ENCODE measurements around the gene BHLHE41. TPM values are rescaled to one million over a fixed set of nuclear protein-coding genes. Genes with fewer than 3 reads are reported as not detected.

The BHLHE41 gene
- total and polyA plus RNA-seq, 2 of the 4 experiments (the other 2 are of a cell fraction) = 0.72 to 3.8 TPM

- no peak for TF ChIP-seq RAD21 (IDR thresholded peaks at IDR 0.05; ENCODE audit: low read length)
- peak; percentile 87; the same call in 1 of the 2 replicates for TF ChIP-seq MAZ (IDR thresholded peaks at IDR 0.05; ENCODE audit: borderline replicate concordance, low read depth, low read length)
- peak; percentile 27; the same call in 1 of the 2 replicates for TF ChIP-seq CEBPB (IDR thresholded peaks at IDR 0.05; ENCODE audit: low read depth, low read length)
- peak; percentile 76 for TF ChIP-seq NFE2L2 (IDR thresholded peaks at IDR 0.05; ENCODE audit: low read depth, low read length)
These were observed 10.8 kb downstream of the BHLHE41 start (continued) for GRCh38 chr12:26113853-26114719.

GRCh38 chr12:26113181-26113654, 11.6 kb downstream of the BHLHE41 start:
- in situ Hi-C loops (cut with MboI; ENCODE audit: low sequenced_read_pairs) (no loop called here), dilution Hi-C loops (cut with HindIII; ENCODE audit: low sequenced_read_pairs, unreplicated experiment) (no loop called here), intact Hi-C loops (cut with micrococcal nuclease) (no loop called here)
- H2BK15ac ChIP-seq (ENCODE audit: low read depth, low read length) = no peak overlapping the region
- no peak overlapping the region for H2BK20ac ChIP-seq (ENCODE audit: low read depth, low read length)
- peaks cover 4% of the 10 kb centered on the region; the same call in 1 of the 2 replicates for H3K4me1 ChIP-seq (ENCODE audit: control insufficient read depth, insufficient read depth, low read length)
- no TSS peak for BruUV-seq (replicated peaks)
- H3K9me1 ChIP-seq (ENCODE audit: insufficient read depth, low read length) = no peaks in the 10 kb centered on the region
- H3K4me2 ChIP-seq (ENCODE audit: low read depth, low read length) = peak overlapping the region; percentile 94; the same call in 1 of the 2 replicates
- H2AFZ ChIP-seq (replicated peaks; ENCODE audit: low read length, poor library complexity) = no peak overlapping the region
- no peaks in the 10 kb centered on the region; the same call in 1 of the 2 replicates for H3K27me3 ChIP-seq (ENCODE audit: control insufficient read depth, insufficient read depth, low read length)
- no peak overlapping the region for H4K5ac ChIP-seq (ENCODE audit: low read depth, low read length)
- H3K79me1 ChIP-seq (ENCODE audit: low read depth in 1 of 2, low read length in 2 of 2) = no peaks in the 10 kb centered on the region
- DNase-seq = no peak
- no peak overlapping the region for H3K56ac ChIP-seq (ENCODE audit: extremely low read depth, insufficient read depth, low read length)
- no peak overlapping the region for H3K4ac ChIP-seq (ENCODE audit: low read depth, low read length)
- H3K14ac ChIP-seq (replicated peaks; ENCODE audit: low read depth, low read length) = no peak overlapping the region
- no peak overlapping the region for H2AK9ac ChIP-seq (replicated peaks; ENCODE audit: low read depth, low read length, poor library complexity)
- no peak overlapping the region for H3K18ac ChIP-seq (ENCODE audit: low read depth, low read length)
- no peak overlapping the region for H3K4me3 ChIP-seq (ENCODE audit: insufficient read depth, low read depth, low read length)
- no peaks in the 10 kb centered on the region for H3K9me3 ChIP-seq (ENCODE audit: control insufficient read depth, insufficient read depth, low read length)
- no peaks in the 10 kb centered on the region for H3K36me3 ChIP-seq (ENCODE audit: control insufficient read depth, insufficient read depth, low read length)
- H3K23ac ChIP-seq (ENCODE audit: low read depth, low read length) = no peak overlapping the region
- H4K20me1 ChIP-seq (ENCODE audit: insufficient read depth, low read length) = no peaks in the 10 kb centered on the region
- no peak overlapping the region for H4K8ac ChIP-seq (ENCODE audit: low read depth in 2 of 2, low read length in 2 of 2)
- WGBS, 2 experiments (ENCODE audit: extremely low coverage in 2 of 2, insufficient read length in 1 of 2) = no CpG with 5 or more reads among the region's 6 CpGs
- ChIA-PET POLR2A (ENCODE audit: unreplicated experiment) (no interaction called here), CTCF (interaction anchor here (0.8 to 1.5 kb wide), 2 partner anchors 13 to 16 kb away, joined by 3 read pairs; no protein-coding TSS in a partner anchor)
- no peak overlapping the region for H2BK5ac ChIP-seq (ENCODE audit: low read depth, low read length, poor library complexity, severe bottlenecking)
- H2BK120ac ChIP-seq (ENCODE audit: low read depth, low read length) = no peak overlapping the region
- no peak overlapping the region for H3K9ac ChIP-seq (ENCODE audit: low read depth, low read length)
- H3K27ac ChIP-seq (ENCODE audit: insufficient read depth, low read length) = no peak overlapping the region
- ATAC-seq (ENCODE audit: low read depth) = no peak
- TF ChIP-seq USF2 (IDR thresholded peaks at IDR 0.05; ENCODE audit: low read depth, low read length) = 0 out of 2 replicates have a peak, but pooled peaks have one; percentile 7
- TF ChIP-seq FOS (IDR thresholded peaks at IDR 0.05; ENCODE audit: low read depth, low read length) = no peak
- TF ChIP-seq RAD21 (IDR thresholded peaks at IDR 0.05; ENCODE audit: low read length) = no peak
- no peak for TF ChIP-seq BHLHE40 (IDR thresholded peaks at IDR 0.05; ENCODE audit: low read depth, low read length)
- no peak for TF ChIP-seq NFE2L2 (IDR thresholded peaks at IDR 0.05; ENCODE audit: low read depth, low read length)
- TF ChIP-seq RFX5 (IDR thresholded peaks at IDR 0.05; ENCODE audit: low read depth, low read length) = no peak
- TF ChIP-seq MAZ (IDR thresholded peaks at IDR 0.05; ENCODE audit: borderline replicate concordance, low read depth, low read length) = no peak
- no peak for TF ChIP-seq CHD1 (IDR thresholded peaks at IDR 0.05; ENCODE audit: low read depth, low read length)
- no peak overlapping the region for H4K91ac ChIP-seq (ENCODE audit: insufficient read depth, low read depth, low read length)
- H2AK5ac ChIP-seq (ENCODE audit: low read depth, low read length) = no peak overlapping the region
